K562 (cell line): ENCODE data around the gene CTBS. TPM values are rescaled to one million over a fixed set of nuclear protein-coding genes. Genes with fewer than 3 reads are reported as not detected.

ENCODE experiments used
- AFF4 ChIP-seq: sonication (generic); formaldehyde crosslinking; IDR thresholded peaks from 2 replicates; pipeline ENCODE4 v1.8.0; 2023; ENCODE audit warnings: mild to moderate bottlenecking, missing genetic modification reagents
- ASH1L ChIP-seq: fragments of 450-650 bp; IDR thresholded peaks from 2 replicates; pipeline ENCODE4 v1.6.1; 2018; ENCODE audit warnings: borderline replicate concordance, mild to moderate bottlenecking, low read depth; ENCODE audit not compliant: partially characterized antibody
- CEBPB ChIP-seq: fragments of 450-650 bp; IDR thresholded peaks from 2 replicates; pipeline ENCODE4 v1.6.1; 2016; ENCODE audit warnings: missing genetic modification characterization, missing compliant biosample characterization
- CGGBP1 ChIP-seq: fragments of 250-450 bp; sonication (Bioruptor Pico); IDR thresholded peaks from 2 replicates; pipeline ENCODE4 v1.9.0; 2021; ENCODE audit warnings: mild to moderate bottlenecking
- CHD2 ChIP-seq: IDR thresholded peaks from 2 replicates; pipeline ENCODE4 v1.6.1; 2011; ENCODE audit warnings: low read depth, low read length
- CREBBP ChIP-seq: IDR thresholded peaks from one replicate; pipeline ENCODE4 v1.6.1; 2012; ENCODE audit warnings: low read depth, mild to moderate bottlenecking, control low read depth, inconsistent platforms, low read length
- DLX4 ChIP-seq: fragments of 250-450 bp; sonication (Bioruptor Pico); IDR thresholded peaks from 2 replicates; pipeline ENCODE4 v1.6.1; 2021; ENCODE audit warnings: mild to moderate bottlenecking
- FOXP1 ChIP-seq: sonication (generic); formaldehyde crosslinking; IDR thresholded peaks from 2 replicates; pipeline ENCODE4 v1.8.0; 2022; ENCODE audit warnings: mild to moderate bottlenecking, missing genetic modification reagents
- HNRNPH1 ChIP-seq: fragments of 200-400 bp; formaldehyde crosslinking; optimal IDR thresholded peaks from 2 replicates; pipeline ENCODE3; 2017; ENCODE audit warnings: low read depth, mild to moderate bottlenecking, low read length, moderate library complexity
- JUN ChIP-seq, 2 experiments: sonication (generic) in 1 of 2; formaldehyde crosslinking in 1 of 2; IDR thresholded peaks; 2 replicates each; pipeline versions ENCODE4 v1.6.1 to v1.8.0; 2012 to 2022; ENCODE audit warnings: borderline replicate concordance in 2 of 2, mild to moderate bottlenecking in 2 of 2, improper control_type of control experiment in 1 of 2, low read depth in 1 of 2, low read length in 1 of 2, missing genetic modification reagents in 1 of 2
- NFRKB ChIP-seq: fragments of 450-650 bp; IDR thresholded peaks from 2 replicates; pipeline ENCODE4 v1.6.1; 2016; ENCODE audit warnings: low read depth
- NR2C1 ChIP-seq, 2 experiments: fragments of 450-650 bp; IDR thresholded peaks; 2 replicates each; pipeline ENCODE4 v1.6.1; 2017; ENCODE audit warnings: mild to moderate bottlenecking in 2 of 2, antibody characterized with exemption in 1 of 2, inconsistent platforms in 1 of 2, missing compliant biosample characterization in 1 of 2, missing genetic modification characterization in 1 of 2
- PHB ChIP-seq: fragments of 250-450 bp; sonication (Bioruptor Pico); IDR thresholded peaks from 2 replicates; pipeline ENCODE4 v1.5.0; 2021
- PYGO2 ChIP-seq: fragments of 450-650 bp; IDR thresholded peaks from 2 replicates; pipeline ENCODE4 v1.6.1; 2016; ENCODE audit warnings: mild to moderate bottlenecking, missing genetic modification characterization, moderate library complexity, missing compliant biosample characterization
- SRF ChIP-seq, 2 experiments: fragments of 250-450, 450-650 bp in 1 of 2; sonication (Bioruptor Pico) in 1 of 2; sonication (generic) in 1 of 2; formaldehyde crosslinking; IDR thresholded peaks; 2 replicates each; pipeline versions ENCODE4 v1.5.0 to v1.5.1; 2020 to 2022; ENCODE audit warnings: mild to moderate bottlenecking in 1 of 2, missing genetic modification reagents in 1 of 2
- XRCC3 ChIP-seq: fragments of 450-650 bp; IDR thresholded peaks from 2 replicates; pipeline ENCODE4 v1.6.1; 2017; ENCODE audit warnings: mild to moderate bottlenecking, moderate library complexity
- ZBTB17 ChIP-seq: fragments of 450-650 bp; formaldehyde crosslinking; IDR thresholded peaks from 2 replicates; pipeline ENCODE4 v1.4.0; 2020; ENCODE audit warnings: mild to moderate bottlenecking
- ZBTB2 ChIP-seq: fragments of 450-650 bp; IDR thresholded peaks from 2 replicates; pipeline ENCODE4 v1.6.1; 2016; ENCODE audit warnings: antibody characterized with exemption
- ZFP30 ChIP-seq: fragments of 250-450 bp; sonication (Bioruptor Pico); IDR thresholded peaks from 2 replicates; pipeline ENCODE4 v1.8.0; 2022; ENCODE audit warnings: moderate library complexity, mild to moderate bottlenecking, inconsistent platforms, borderline replicate concordance
- ZNF217 ChIP-seq: sonication (generic); formaldehyde crosslinking; IDR thresholded peaks from 2 replicates; pipeline ENCODE4 v1.8.0; 2022; ENCODE audit warnings: mild to moderate bottlenecking, missing genetic modification reagents
- ZNF655 ChIP-seq: fragments of 250-450 bp; sonication (Bioruptor Pico); IDR thresholded peaks from 2 replicates; pipeline ENCODE4 v1.5.0; 2021
- ZNF695 ChIP-seq: fragments of 450-650 bp; formaldehyde crosslinking; IDR thresholded peaks from 2 replicates; pipeline ENCODE4 v1.4.0; 2020; ENCODE audit warnings: mild to moderate bottlenecking, moderate library complexity
- polyA plus RNA-seq, 8 experiments: library from polyadenylated mRNA; depleted of rRNA in 4 of 8; stranded (reverse) in 5 of 8; unstranded in 3 of 8; fragments of >200 nt; fragmentation: Nextera tagmentation in 2 of 8; fragmentation: Illumina TruSeq in 1 of 8; extraction: Ambion mirVana in 2 of 8; extraction: Trizol in 1 of 8; gene quantifications; 2 replicates each; pipeline versions ENCODE4 v1.2.1 to v1.2.3, GENCODE V29; 2011 to 2014; ENCODE audit warnings: inconsistent platforms in 1 of 8, missing spikeins in 1 of 8
- total RNA-seq, 7 experiments: library from RNA; depleted of rRNA in 6 of 7; stranded (reverse); fragments of >200 nt in 6 of 7; fragmentation: Illumina TruSeq in 2 of 7; extraction: Trizol in 2 of 7; gene quantifications; 2 replicates each; pipeline versions ENCODE4 v1.2.1 to v1.2.3, GENCODE V29; 2011 to 2021; ENCODE audit warnings: low replicate concordance in 1 of 7

The CTBS gene
- total and polyA plus RNA-seq, 9 of the 15 experiments (the other 6 are each of a cell fraction or from before 2014, with no cell fraction given) = 3.0 to 19.8 (median 9.9) TPM

- TF ChIP-seq CGGBP1 (CRISPR knock-in tag) (no peak), CEBPB (no peak), NR2C1 (IDR thresholded peaks at IDR 0.05) (no peak), NR2C1 (tag; IDR thresholded peaks at IDR 0.05) (no peak), NFRKB (no peak), ZBTB17 (no peak), CREBBP (no peak), CHD2 (no peak), ZNF655 (no peak), PHB (CRISPR knock-in tag) (no peak), PYGO2 (tag) (no peak), ZBTB2 (no peak), AFF4 (CRISPR knock-in tag) (no peak; the same call in 1 of the 2 replicates), ZFP30 (no peak), ZNF217 (CRISPR knock-in tag) (no peak), HNRNPH1 (no peak), XRCC3 (no peak), ZNF695 (no peak), JUN (IDR thresholded peaks at IDR 0.05; ENCODE audit: borderline replicate concordance, low read depth, low read length) (no peak), JUN (CRISPR knock-in tag; IDR thresholded peaks at IDR 0.05; ENCODE audit: borderline replicate concordance) (no peak; the same call in 1 of the 2 replicates), DLX4 (no peak), SRF (CRISPR knock-in tag; IDR thresholded peaks at IDR 0.05) (0 out of 4 replicates have a peak, but pooled peaks of 1 of the 2 experiments have one; percentile 13), ASH1L (no peak), FOXP1 (CRISPR knock-in tag) (peak; percentile 79; the same call in 1 of the 2 replicates)
These were observed 46.6 kb upstream of the CTBS start (continued) for GRCh38 chr1:84620720-84621313.
